Keratinocyte (primary cell): ENCODE measurements around the gene ACTG1.

Source experiments
- CTCF ChIP-seq, 3 experiments: IDR thresholded peaks in 1 of 3; conservative IDR thresholded peaks in 1 of 3; optimal IDR thresholded peaks in 1 of 3; 2 replicates in 2 of 3; 3 replicates in 1 of 3; pipeline versions ENCODE3 to v1.5.1; 2011; ENCODE audit warnings: low read length in 3 of 3, mild to moderate bottlenecking in 3 of 3, moderate library complexity in 2 of 3, control low read depth in 1 of 3, inconsistent platforms in 1 of 3; ENCODE audit not compliant: insufficient read depth in 2 of 3; ENCODE audit errors: extremely low read depth in 1 of 3
- EZH2 ChIP-seq: IDR thresholded peaks from one replicate; pipeline ENCODE4 v1.6.1; 2012; ENCODE audit warnings: inconsistent platforms, mild to moderate bottlenecking, low read length, moderate library complexity

- no peak for TF ChIP-seq CTCF (optimal IDR thresholded peaks at IDR 0.05 in 1 of 3, IDR thresholded peaks at IDR 0.05 in 1 of 3, conservative IDR thresholded peaks at IDR 0.05 in 1 of 3; ENCODE audit: extremely low read depth in 1 of 3, insufficient read depth in 2 of 3, low read length in 3 of 3)
- no peak for TF ChIP-seq EZH2
Observed at GRCh38 chr17:81539571-81539900, 26.9 kb upstream of the ACTG1 start.
